Fibroblast of mammary gland (primary cell): Measurements from ENCODE around the gene ANKRD44.

Experiments used
- DNase-seq: peaks from one replicate; pipeline ENCODE4 v3.0.0-alpha.2; 2010; ENCODE audit warnings: low read depth
- H3K4me3 ChIP-seq: 2 replicates; pipeline ENCODE4 v1.5.1; 2011; ENCODE audit warnings: low read depth, mild to moderate bottlenecking, low read length, moderate library complexity; ENCODE audit not compliant: control insufficient read depth
- TF ChIP-seq, protein P1 (sequence below): conservative IDR thresholded peaks from 2 replicates; pipeline ENCODE4 v1.5.1; 2011; ENCODE audit warnings: low read depth, low read length, inconsistent platforms; ENCODE audit not compliant: control insufficient read depth, insufficient read depth

Gene ANKRD44

GRCh38 chr2:197266477-197266876, 44.1 kb downstream of the ANKRD44 start:
- no peak for DNase-seq
- TF ChIP-seq, protein P1, sequence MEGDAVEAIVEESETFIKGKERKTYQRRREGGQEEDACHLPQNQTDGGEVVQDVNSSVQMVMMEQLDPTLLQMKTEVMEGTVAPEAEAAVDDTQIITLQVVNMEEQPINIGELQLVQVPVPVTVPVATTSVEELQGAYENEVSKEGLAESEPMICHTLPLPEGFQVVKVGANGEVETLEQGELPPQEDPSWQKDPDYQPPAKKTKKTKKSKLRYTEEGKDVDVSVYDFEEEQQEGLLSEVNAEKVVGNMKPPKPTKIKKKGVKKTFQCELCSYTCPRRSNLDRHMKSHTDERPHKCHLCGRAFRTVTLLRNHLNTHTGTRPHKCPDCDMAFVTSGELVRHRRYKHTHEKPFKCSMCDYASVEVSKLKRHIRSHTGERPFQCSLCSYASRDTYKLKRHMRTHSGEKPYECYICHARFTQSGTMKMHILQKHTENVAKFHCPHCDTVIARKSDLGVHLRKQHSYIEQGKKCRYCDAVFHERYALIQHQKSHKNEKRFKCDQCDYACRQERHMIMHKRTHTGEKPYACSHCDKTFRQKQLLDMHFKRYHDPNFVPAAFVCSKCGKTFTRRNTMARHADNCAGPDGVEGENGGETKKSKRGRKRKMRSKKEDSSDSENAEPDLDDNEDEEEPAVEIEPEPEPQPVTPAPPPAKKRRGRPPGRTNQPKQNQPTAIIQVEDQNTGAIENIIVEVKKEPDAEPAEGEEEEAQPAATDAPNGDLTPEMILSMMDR = no peak
- no peak overlapping the region for H3K4me3 ChIP-seq

DNA sequence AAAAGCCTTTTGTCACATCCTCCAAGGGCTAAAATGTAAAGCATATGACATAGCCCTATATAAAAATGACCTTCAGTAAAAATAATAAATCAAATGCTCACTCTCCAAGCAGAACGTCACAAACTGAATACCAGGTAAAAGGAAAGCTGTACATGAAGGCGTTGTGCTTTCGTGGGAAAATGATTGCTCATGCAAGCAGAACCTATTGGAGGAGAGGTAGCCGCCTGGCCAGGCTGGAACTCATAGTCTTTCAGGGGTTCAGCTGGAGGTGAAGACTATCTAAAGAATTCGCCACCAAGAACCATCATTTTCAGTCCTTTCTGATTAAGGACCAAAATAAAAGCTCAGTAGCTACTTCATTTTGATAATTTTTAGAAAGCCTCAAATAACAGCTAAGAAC, 44.7 kb downstream of the ANKRD44 start:
- DNase-seq = no peak
- TF ChIP-seq, protein P1 = no peak
- H3K4me3 ChIP-seq = no peak overlapping the region

GRCh38 chr2:197265036-197265435, 45.5 kb downstream of the ANKRD44 start:
- TF ChIP-seq, protein P1 = no peak
- no peak for DNase-seq
- no peak overlapping the region for H3K4me3 ChIP-seq

- TF ChIP-seq, protein P1 = no peak
- no peak overlapping the region for H3K4me3 ChIP-seq
- no peak for DNase-seq
These were observed 46.2 kb downstream of the ANKRD44 start for GRCh38 chr2:197264332-197264731.

DNA sequence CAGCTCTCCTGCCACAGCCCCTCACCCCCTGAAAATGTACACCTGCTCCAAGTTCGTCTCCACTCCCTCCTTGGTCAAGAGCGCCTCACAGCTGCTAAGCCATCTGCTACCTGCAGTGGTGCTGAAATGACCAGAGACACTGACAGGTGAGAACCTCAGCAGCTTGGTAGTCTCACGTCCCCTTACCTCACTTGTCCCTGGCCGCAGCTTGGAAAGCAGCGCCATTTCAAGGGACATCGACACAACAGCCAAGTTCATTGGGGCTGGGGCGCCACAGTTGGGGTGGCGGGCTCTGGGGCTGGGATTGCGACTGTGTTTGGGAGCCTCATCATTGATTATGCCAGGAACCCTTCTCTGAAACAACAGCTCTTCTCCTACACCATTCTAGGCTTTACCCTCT, 47.5 kb downstream of the ANKRD44 start:
- H3K4me3 ChIP-seq = no peak overlapping the region
- no peak for DNase-seq
- TF ChIP-seq, protein P1 = no peak

DNA sequence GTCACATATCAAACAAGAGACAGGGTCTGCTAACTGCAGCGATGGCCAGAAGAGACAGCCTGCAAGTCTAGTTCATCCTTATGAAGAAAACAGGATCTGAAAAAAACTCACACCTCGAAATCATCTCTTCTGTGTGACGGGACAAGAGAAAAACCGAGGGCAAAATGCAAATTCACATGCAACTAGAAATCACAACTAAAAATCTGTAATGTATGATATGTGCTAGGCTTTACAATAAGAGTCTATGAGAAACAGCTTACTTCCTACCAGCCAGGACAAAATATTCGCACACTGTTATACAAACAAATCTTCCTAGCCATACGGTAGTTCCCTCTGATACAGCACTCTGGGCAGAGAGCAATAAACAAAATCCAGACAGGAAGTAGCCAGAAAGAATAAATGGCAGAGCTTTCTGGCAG, 48.8 kb downstream of the ANKRD44 start:
- TF ChIP-seq, protein P1 = no peak
- no peak overlapping the region for H3K4me3 ChIP-seq
- no peak for DNase-seq

DNA sequence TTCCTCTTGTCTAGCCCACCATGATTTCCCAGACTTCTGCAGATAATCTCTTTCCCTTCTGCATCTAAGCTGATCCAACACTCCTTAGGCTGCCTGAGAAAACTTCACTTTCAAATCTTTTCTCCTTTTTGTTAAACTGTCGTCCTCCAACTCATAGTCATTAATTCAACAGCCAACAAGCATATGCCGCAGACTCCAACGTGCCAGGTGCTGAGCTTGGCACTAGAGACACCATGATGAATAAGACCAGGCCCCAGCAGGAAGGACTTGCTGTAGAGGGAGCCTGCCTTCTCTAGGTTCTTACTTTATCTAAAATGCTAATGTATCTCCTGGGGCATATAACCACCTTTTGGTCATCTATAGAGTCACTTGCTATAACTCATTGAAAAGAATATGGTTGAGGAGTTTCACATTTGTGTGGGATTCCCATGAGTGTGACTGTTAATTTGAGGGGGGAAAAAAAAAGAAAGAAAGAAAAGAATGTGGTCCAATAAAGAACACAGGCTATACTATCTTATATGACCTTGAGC, 51.0 kb downstream of the ANKRD44 start:
- TF ChIP-seq, protein P1 = no peak
- no peak for DNase-seq
- no peak overlapping the region for H3K4me3 ChIP-seq
